ENCODE measurements around the gene EML1.

Gene EML1

DNA sequence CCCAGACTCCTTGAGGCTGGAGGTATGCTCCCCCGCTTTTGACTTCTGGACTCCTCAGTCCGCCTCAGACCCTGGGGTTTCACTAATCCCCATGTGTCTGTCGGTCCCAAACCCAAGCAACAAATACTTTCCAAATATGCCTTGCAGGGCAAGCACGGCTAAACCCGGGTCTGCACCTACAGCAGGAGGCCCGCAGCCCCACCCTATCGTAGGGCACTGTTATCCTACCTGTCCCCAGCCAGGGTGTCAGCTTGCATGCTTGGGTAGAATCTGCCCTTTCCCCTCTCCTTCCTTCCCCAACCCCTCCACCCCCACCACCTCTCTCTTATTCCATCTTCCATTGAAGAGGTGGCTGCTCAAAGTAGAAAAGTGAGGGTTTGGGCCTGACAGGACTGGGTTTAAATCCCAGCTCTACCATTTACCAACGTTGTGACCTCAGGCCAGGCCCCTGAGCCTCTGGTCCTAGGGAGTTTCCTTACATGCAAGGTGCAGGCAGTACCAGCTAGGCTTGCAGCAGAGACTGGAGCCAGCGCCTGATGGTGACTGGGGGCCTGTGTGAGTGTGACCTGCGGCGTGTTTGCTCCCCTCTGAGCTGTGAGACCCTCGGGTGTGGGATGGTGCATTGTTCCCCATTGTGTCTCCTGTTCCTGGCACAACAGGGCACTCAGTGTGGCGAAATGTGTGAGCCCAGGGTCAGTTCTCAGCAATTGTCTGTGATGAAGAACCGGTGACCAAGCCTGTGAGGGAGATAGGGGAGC, 11.2 kb upstream of the EML1 start:
- no peak for DNase-seq

DNA sequence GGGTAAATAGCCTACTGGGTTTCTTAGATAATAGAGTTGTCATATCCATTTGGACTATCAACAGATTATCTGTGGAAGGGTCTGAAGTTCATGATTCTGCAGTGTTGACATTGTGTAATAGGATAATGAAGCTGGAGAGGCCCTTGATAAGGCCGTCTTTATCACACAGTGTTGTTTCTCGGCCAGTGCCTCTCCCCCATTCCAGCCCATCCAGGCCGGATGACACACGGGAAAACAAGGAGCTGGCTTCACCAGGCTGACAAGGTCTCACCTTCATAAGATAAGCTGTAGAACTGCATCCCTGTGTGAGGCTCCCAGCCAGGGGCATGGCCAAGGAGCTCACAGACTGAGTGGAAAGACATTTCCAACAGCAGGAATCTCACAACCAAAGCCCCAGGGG, 8.7 kb upstream of the EML1 start:
- no peak for DNase-seq

DNA sequence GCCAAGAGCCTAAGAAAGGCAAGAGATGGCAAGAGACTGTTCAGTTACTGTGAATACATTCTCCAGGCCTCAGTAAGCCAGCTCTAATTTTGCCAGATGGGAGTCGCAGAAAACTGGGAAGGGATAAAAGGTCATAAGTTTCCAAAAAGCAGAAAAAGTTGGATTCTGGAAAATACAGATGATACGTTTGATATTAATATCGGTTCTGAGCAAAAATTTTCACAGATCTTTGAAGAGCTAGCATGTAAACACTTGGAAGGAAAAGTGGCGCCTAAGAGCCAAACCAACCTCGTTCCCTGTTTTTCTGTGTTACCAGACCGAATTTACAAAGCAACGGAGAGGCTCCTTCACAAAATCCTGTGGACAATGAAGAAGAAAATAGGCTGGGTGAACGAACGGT, 7.8 kb upstream of the EML1 start:
- DNase-seq = no peak

DNA sequence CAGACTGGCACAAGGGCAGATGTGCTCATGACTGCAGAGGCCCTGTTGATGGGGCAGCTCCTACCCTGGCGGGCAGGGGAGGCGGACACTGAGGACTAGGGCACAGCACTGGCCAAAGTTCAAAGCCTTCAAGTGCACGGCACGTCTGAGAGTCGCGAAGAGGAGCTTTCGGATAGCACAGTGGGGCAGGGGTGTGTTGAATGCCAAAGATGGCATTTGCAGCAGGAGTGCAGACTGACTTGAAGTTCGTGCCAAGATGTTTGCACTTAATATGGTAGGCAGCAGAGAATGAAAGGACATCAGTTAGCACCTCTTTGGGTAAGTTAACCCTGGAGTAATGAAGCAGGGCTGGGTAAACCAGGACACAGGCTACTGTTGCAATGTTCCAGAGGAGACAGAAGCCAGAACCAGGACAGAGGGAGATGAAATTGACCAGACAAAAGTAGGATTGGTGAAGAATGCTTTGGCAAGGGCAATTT, 6.7 kb upstream of the EML1 start:
- no peak for DNase-seq

DNA sequence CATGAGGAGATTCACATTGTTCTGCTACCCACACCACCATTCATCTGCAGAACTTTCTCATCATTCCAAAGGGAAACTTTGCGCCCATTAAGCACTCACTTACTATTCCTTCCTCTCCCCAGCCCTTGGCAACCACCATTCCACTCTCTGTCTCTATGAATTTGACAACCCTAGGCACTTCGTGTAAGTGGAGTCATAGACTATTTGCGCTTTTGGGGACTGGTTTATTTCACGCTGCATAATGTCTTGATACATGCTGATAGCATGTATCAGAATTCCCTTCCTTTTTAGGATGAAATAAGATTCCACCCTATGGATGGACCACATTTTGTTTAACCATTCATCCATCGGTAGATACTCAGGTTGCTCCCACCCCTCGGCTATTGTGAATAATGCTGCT, 4.5 kb upstream of the EML1 start:
- DNase-seq = no peak

DNA sequence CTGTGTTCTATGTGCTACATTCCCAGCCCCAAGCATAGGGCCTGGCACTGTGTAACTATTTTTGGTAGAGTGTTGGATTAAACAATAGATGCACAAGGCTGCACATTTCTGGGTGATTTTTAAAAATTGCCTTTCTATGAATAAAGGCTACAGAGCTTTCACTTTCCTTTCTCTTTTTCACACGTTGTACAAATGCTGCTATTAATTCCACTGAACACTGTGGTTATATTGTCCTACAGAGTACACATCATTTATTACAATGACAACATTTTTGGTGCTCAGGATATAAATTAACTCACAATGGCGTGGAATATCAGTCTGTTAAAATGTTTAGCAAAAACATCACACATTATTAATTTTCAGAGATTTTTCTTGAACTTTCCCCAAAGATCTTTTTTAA, 3.6 kb upstream of the EML1 start:
- no peak for DNase-seq

DNA sequence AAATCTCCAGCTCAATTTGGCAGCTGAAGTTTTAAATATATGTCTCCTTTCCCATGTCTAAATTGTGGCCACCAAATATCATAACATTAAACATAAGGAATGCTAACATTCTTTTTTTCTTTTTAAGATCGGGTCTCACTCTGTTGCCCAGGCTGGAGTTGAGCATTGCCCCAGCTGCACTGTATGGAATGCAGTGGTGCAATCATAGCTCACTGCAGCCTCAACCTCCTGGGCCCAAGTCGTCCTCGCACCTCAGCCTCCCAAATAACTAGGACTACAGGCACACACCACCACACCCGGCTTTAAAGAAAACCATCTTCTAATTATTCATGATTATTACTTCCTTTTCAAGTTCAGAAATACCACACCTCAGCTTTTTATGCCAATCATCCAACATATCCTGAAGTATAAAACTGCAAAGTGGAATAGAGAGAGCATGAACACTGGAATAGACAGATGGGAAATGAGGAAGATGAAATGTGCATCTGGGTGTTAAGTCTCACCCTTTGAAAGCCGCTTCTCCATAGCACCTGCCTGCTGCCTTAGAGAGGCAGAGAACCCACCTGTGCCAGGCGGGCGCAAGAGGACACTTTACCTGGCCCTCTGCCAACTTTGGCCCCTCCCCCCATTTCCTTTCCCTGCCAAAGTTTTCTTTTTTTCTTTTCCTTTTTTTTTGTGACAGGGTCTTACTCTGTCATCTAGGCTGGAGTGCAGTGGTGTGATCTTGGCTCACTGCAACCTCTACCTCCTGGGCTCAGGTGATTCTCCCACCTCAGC, 2.8 kb upstream of the EML1 start:
- DNase-seq = no peak

DNA sequence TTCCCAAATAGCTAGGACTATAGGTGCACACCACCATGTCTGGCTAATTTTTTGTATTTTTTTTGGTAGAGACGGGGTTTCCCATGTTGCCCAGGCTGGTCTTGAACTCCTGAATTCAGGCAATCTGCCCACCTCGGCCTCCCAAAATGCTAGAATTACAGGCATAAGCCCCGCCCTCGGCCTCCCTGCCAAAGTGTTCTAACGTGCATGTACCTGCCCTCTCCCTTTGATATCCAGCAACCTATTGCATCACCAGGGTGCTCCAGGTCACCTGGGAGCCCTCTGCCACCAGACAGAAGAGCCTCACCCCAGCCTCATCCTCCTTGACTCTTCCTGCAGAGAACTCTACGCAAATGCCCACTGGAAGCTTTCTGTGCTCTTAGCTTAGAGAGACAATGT, 2.2 kb upstream of the EML1 start:
- no peak for DNase-seq

DNA sequence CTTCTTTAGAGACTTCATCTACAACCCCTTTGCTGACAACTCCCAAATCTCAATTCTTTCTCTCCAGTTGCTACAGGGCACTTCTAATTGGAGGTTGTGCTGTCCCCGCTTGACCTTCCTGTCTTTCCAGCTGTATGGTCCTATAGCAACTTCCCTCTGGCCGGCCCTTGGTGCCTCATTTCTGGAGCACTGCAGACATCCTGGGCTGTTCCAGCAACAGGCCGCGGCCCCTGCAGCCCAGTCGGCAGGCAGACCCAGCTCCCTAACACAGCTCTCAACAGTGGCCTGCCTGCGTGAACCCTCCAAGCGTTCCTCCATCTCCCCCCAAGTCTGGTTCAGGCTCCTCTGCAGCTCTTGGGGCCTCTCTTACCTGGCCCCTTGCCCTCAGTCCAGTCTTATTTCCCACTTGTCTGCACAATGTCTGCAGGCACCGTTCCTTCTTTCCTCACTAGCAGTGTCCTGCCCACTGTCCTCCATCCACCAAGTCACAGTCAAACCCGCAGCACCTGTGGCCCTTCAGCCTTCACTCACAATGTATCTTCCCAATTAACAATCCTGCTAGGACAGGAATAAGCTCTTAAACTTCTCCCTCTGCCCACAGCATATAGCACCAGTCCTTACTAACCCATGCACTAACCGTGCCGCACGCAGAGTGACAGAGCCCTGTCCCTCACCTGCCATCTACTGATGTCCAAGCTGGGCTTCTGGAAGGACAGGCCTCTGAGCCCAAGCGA, 1.6 kb upstream of the EML1 start:
- no peak for DNase-seq

DNA sequence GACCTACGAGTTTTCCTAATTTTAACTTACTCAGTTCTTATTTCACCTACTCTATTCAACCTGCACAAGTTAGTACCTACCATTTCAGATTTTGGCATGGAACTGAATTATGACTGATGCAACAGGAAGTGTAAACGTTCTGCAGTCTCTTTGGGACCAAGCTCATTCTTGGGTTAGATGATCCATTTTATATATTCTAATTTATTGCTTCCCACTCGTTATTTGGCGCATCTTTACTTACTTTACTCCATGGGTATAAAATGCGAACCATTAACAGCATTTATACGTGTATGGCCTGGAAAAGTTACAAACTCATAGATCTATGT, 1.0 kb upstream of the EML1 start:
- no peak for DNase-seq

DNA sequence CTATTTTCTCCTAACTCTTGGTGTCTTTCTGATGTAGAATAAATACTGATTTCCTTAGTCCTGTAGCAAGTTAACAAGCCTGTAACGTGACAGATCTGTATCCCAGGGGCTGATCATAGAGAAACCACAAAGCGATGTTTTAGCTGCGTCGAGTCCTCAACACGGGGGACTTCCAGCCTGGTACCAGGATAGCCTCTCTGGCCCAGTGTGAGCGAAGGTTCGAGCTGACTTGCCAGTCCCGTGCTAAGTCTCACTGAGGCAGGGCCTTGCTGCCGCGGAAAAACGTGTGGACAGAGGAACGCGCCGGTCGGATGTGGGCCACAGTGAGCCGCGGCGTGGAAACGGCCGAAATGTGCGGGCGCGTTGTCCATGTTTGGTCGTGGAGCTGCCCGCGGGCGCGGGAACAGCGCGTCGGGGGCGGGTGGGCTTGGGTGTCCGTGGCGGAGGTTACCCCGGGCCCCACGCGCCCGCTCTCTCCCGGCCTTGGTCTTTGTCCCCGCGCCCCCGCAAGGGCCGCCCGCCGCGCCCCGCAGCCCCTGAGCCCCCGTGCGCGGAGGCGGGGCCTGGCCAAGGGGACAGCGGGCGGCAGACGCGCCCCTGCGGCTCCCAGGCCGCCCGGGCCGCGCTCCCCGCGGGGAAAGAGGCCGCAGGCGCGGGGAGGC, 531 bp upstream of the EML1 start:
- DNase-seq = no peak

DNA sequence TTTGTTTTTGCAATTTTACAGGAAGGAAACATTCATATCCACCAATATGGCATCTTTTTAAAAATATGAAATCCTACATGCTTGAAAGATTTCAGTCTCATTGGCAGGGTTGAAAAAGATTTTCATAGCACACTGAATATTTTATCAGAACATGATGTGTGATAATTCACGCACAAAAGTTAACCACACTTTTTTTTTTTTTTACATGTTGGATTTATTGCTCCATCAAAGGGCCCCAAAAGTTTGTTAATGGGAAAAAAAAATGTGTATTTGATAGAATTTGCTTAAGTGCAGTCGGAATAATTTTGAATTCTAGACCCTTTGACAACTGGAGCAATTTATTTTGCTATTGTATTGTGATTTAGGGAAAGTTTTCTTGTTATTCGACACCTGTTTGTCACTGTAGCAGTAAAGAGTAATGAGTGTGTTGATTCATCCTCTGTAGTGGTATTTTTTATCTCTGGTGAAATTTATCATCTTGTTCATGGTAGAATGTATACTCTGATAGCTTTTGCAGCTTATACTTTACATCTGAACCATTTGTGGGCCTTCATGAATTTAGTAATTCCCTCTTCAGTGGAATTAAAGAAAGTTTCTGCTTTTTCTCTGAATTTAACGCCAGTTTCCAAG, 1.1 kb downstream of the EML1 start:
- DNase-seq = no peak

DNA sequence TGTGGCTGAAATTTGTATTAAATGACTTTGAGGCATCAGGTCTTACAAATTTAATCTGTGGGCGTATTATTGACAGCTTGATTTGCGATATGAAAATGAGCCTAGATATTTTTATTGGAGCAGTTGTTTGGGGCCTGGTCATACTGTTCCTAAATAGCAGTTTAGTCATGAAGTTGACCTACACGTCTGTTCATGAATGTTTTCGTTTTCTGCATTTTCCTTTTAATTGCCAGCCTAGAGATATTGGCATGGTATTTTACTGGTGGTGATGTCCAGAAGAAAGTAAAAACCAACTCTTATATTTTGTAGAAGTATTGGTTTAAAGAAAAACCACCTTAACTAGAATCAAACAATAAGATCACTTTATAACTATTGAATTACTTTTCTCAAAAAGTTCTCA, 1.8 kb downstream of the EML1 start:
- no peak for DNase-seq

DNA sequence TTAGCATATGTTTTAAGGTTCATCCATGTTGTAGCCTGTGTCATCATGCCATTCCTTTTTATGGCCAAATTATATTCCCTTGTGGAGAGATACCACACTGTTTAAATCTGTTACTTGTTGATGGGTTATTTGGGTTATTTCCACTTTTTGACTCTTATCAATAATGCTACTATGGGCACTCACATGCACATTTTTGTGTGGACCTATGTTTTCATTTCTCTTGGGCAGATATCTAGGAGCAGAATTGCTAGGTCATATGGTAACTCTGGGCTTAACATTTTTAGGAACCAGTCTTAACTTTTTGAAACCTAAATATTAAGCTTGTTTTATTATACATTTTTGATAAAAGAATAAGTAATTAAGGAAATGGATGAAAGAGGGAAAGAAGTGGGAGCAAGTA, 4.0 kb downstream of the EML1 start:
- no peak for DNase-seq

DNA sequence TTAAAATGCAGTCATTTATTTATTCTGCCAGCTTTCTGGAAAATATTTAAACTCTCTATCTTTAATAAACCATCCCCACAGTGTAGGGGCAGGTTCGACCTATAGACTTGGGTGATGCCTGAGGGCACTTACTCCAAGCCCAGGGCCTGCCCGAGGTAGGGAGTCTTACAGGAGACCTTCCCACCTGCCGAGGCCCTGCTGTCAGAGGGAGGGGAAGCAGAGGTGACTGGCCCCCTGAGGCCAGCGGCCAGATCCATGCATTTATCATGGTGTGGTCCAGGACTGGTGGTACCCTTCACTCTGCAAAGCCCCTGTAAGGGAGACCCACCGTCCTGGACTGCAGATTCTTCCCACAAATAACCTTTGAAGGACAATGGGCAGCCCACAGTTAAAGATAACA, 7.6 kb downstream of the EML1 start:
- DNase-seq = no peak

DNA sequence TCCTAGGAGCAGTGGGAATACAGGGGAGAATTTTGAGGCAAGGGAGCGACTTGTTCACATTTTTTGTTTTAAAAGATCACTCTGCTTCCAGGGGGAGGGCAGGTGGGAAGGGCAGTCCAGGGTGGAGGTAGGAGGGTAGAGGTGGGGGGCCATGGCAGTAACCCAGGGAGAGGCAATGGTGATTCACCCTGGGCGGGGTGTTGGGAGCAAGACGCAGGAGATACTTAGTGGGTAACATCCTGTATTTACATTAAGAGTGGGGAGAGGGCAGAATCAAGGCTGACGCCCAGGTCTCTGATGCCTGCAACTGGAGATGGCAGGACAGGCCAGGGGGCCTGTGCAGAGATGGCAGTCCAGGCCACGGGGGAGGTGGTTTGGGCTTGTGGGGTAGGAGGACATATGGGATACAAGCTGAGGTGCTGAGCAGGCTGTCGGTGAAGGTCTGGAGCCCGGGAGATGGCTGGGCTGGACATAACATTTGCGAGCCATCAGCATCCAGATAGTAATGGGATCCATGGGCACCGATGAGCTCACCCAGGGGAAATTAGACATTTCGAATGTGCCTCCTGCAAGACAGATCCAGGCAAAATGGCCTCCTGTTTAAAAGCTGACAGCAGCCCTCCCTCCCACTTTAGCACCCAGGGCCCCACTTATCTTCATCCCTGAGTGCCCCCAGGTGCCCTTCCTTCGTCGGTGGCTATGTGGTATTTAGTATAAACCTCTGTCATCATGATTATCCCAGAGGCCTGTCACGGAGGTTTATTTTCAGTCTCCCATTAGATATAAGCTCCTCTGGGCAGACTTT, 9.3 kb downstream of the EML1 start:
- no peak for DNase-seq

DNA sequence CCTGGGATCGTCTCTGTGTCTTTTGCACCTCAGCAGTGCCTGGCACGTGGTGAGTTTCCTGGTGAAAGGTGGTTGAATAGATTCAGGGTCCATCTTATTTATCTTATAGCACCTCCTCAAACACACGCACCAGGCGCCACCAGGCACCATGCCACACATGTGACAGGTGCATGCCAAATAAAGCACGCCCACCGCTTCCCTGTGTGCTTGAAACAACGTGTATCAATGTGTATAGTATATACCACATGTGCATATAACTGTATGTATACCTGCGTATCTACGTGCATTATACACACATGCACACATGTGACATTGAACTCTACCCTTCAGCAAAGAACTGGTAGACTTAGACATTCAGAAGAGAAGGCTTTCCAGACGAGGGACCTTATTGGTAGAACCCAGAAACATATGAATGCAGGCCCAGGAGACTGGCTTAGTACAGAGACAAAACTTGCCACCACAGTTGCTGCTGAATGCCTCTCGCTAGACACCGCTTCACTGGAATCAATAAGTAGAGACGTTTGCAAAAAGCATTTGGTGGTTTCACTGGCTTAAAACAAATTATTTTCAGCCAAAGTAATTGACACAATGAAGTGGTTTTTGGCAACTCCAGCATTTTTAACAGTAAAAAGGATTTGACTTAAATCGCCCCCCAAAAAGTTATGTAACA, 10.0 kb downstream of the EML1 start:
- DNase-seq = no peak

DNA sequence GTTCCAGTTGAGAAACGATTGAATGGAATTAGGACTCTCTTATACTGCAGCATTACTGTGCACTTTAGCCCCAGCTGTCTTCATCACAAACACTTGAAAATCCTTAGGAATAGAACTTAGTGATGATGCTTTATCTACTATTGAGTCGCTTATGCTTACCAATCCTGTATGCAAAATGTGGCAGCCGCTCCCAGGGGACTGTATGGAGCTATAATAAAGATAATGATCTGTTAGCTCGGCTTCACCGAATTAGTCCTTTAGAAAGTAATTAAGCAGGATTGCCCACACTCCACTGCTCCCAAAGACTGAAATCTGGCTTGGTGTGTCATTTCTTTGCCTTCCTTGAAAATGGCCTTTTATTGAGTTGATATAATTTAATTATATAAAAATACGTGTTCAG, 10.6 kb downstream of the EML1 start:
- DNase-seq = no peak

DNA sequence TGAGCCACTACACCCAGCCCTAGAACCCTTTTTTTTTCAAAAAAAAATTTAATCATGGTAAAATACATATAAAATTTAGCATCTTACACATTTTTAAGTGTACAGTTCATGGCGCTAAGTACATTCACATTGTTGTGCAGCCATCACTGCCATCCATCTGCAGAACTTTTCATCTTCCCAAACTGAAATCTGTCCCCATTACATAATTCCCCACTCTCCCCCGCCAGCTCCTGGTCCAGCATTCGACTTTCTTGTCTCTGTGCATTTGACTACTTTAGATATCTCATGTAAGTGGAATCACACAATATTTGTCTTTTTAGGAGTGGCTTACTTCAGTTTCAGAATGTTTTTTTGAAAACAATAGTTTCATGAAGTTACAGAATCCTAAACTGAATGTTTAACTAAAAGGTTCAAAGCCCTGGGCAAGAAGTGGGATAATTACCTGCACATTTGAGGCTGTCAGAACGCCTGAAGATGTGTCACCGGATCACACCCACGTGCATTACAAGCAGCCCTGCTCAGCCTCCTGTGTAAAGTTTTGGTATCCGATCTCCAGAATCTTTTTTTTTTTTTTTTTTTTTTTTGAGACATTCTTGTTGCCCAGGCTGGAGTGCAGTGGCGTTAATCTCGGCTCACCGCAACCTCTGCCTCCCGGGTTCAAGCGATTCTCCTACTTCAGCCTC, 12.7 kb downstream of the EML1 start:
- DNase-seq = no peak

DNA sequence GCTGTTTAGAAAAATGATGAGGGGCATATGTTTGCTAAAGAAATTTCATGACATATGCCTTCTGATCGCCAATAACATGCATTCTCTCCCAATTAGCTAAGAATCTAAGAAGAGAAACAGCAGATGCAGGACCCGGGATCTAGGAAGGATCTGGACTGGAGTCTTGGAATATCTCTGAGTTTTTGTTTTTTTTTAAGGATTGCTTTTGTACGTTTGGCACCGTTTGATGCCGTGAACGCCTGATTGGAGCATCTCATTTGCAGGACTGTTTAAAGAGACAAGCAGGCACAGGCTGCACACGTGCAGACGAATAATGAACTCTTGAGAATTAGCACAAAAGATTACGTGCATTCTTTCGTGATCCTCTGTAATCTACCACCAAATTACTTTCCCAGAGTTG, 13.6 kb downstream of the EML1 start:
- no peak for DNase-seq
